Common myeloid progenitor, CD34-positive (primary cell): ENCODE data around the gene ARMH3.

Experiments used
- CTCF ChIA-PET: fragments of 350-600 bp; sonication (Branson Sonifier 250); formaldehyde crosslinking; loops from one replicate; lab custom pipeline; 2021; ENCODE audit warnings: antibody characterized with exemption; lab: Charles Lee
- POLR2A ChIA-PET: fragments of 350-600 bp; sonication (Branson Sonifier 250); formaldehyde crosslinking; loops from one replicate; lab custom pipeline; 2021; ENCODE audit warnings: antibody characterized with exemption; lab: Charles Lee
- DNase-seq, 3 donors: peaks; one replicate each; pipeline versions ENCODE4 v3.0.0 to v3.0.0-alpha.2; 2013
- H3K27ac ChIP-seq, 2 experiments: 1 replicate in 1 of 2; 2 replicates in 1 of 2; pipeline ENCODE4 v1.7.0; 2013; ENCODE audit warnings: inconsistent platforms in 2 of 2, low read length in 2 of 2, mild to moderate bottlenecking in 2 of 2, low read depth in 1 of 2, moderate library complexity in 1 of 2; ENCODE audit not compliant: severe bottlenecking in 2 of 2, insufficient read depth in 1 of 2, poor library complexity in 1 of 2
- H3K27me3 ChIP-seq, 5 experiments: replicated peaks in 2 of 5; 1 replicate in 3 of 5; 2 replicates in 2 of 5; pipeline versions ENCODE4 v1.6.1 to v1.7.0; 2013; ENCODE audit warnings: low read length in 4 of 5, mild to moderate bottlenecking in 2 of 5, moderate library complexity in 2 of 5, inconsistent platforms in 1 of 5; ENCODE audit not compliant: insufficient read depth in 5 of 5, control insufficient read depth in 4 of 5
- H3K36me3 ChIP-seq, 4 experiments: 1 replicate in 2 of 4; 2 replicates in 2 of 4; pipeline versions ENCODE4 v1.6.1 to v1.7.0; 2013; ENCODE audit warnings: low read length in 3 of 4, control low read depth in 1 of 4, mild to moderate bottlenecking in 1 of 4; ENCODE audit not compliant: control insufficient read depth in 4 of 4, insufficient read depth in 4 of 4
- H3K4me1 ChIP-seq, 4 experiments: 1 replicate in 3 of 4; 2 replicates in 1 of 4; pipeline versions ENCODE4 v1.6.1 to v1.7.1; 2013; ENCODE audit warnings: low read length in 3 of 4, mild to moderate bottlenecking in 3 of 4, control low read depth in 1 of 4, inconsistent platforms in 1 of 4, moderate library complexity in 1 of 4; ENCODE audit not compliant: control insufficient read depth in 4 of 4, insufficient read depth in 4 of 4; ENCODE audit errors: control extremely low read depth in 1 of 4
- H3K4me3 ChIP-seq, 7 experiments: 1 replicate in 4 of 7; 2 replicates in 3 of 7; pipeline versions ENCODE4 v1.5.1 to v1.7.0; 2013; ENCODE audit warnings: mild to moderate bottlenecking in 7 of 7, low read length in 6 of 7, moderate library complexity in 6 of 7, inconsistent platforms in 2 of 7, low read depth in 2 of 7, control low read depth in 1 of 7; ENCODE audit not compliant: insufficient read depth in 4 of 7, control insufficient read depth in 1 of 7; ENCODE audit errors: extremely low read depth in 1 of 7
- H3K9me3 ChIP-seq, 5 experiments: 1 replicate in 4 of 5; 2 replicates in 1 of 5; pipeline versions ENCODE4 v1.6.1 to v1.7.1; 2013; ENCODE audit warnings: low read length in 4 of 5, mild to moderate bottlenecking in 2 of 5, inconsistent platforms in 1 of 5, low read depth in 1 of 5, moderate library complexity in 1 of 5; ENCODE audit not compliant: control insufficient read depth in 4 of 5, insufficient read depth in 2 of 5; ENCODE audit errors: control extremely low read depth in 1 of 5
- WGBS: methylation state at CpG from one replicate; pipeline ENCODE4 v1.1.5; 2013; ENCODE audit not compliant: insufficient coverage; 5-methylcytosine and 5-hydroxymethylcytosine counted together

The ARMH3 gene

DNA sequence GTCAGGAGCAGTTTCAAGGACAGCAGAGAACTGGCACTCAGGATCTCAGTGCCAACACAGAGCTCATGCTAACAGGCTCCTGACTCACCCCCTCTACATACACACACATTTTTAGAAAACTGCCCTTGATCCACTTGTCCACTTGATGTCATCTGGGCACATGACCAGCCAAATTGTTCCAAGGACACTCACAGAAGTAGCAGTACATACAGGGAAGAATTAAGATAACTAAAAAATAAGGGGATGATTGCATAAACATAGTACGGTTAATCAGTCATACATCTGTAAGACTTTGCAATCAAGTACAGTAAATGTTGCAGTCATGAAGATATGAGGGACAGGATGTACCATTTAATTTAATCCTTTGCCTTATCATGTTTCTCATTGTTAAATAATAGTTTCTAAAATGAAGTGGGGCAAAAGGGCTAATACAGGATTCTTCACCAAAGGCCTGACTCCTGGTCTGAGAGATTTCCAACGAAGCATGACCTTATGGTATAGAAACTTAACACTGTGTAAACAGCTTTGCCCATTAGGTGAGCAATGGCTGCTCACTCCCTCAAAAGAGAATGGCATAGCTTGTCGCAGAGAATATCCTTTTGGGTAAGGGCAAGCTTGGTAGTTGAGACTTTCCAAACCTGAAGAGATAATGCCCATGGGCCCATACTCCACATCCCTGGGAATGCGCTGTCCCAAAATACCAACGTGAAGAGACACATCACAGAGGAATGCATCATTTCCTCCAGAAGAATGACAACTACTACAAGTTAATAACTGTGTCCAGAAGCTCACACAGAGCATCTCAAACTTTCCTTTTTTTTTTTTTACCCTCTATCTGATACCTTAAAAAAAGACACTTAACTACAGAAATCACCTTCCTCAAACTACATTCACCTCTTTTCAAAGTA, 94.1 kb downstream of the ARMH3 start:
- Histone ChIP-seq H3K27ac (no peak overlapping the region), H3K9me3 (no peaks in the 10 kb centered on the region), H3K4me1 (no peaks in the 10 kb centered on the region), H3K27me3 (no peaks in the 10 kb centered on the region), H3K36me3 (peaks cover 0 to 28% (median 7%) of the 10 kb centered on the region in 4 experiments), H3K4me3 (no peak overlapping the region)
- ChIA-PET CTCF (interaction anchor here (0.5 to 1.2 kb wide), 2 partner anchors 67 to 121 kb away, joined by 3 to 4 read pairs; no protein-coding TSS in a partner anchor), POLR2A (interaction anchor here (0.6 kb wide), 1 partner anchor 110 kb away, joined by 3 read pairs; no protein-coding TSS in a partner anchor)
- DNase-seq = no peak
- WGBS = 100% methylated on average over 4 of the region's 5 CpGs

DNA sequence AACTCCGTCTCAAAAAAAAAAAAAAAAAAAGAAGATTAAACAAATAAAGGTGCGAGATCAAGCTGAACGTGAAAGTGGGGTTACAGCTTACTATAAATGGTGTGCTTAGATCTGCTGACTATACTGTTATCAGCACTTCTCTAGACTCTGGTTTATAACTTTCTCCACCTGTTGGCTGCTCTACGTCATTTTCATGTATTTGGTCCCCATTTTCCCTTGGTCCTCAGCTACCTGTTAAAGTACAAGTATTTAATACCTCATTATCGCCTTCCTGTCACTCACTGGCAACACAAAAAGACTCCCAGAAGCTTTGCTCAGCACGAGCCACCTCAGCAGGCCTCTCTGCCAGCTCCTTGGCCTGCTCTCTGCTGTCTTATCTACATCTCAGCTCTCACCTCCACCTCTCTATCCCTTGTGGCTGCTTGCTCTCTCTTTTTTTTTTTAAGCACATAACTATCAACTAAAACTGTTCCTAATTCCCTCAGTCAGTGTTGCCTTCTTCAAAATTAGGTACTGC, 95.0 kb downstream of the ARMH3 start:
- Histone ChIP-seq H3K27ac (no peak overlapping the region), H3K9me3 (no peaks in the 10 kb centered on the region), H3K27me3 (no peaks in the 10 kb centered on the region), H3K4me1 (no peaks in the 10 kb centered on the region), H3K36me3 (peaks cover 0 to 23% (median 9%) of the 10 kb centered on the region in 4 experiments), H3K4me3 (no peak overlapping the region)
- CTCF ChIA-PET = interaction anchor here (1.0 to 1.4 kb wide), 5 partner anchors 8 to 120 kb away, joined by 3 to 5 read pairs (median 4); no protein-coding TSS in a partner anchor
- POLR2A ChIA-PET = no interaction called here
- 100% methylated on average over 3 of the region's 6 CpGs for WGBS
- no peak for DNase-seq

DNA sequence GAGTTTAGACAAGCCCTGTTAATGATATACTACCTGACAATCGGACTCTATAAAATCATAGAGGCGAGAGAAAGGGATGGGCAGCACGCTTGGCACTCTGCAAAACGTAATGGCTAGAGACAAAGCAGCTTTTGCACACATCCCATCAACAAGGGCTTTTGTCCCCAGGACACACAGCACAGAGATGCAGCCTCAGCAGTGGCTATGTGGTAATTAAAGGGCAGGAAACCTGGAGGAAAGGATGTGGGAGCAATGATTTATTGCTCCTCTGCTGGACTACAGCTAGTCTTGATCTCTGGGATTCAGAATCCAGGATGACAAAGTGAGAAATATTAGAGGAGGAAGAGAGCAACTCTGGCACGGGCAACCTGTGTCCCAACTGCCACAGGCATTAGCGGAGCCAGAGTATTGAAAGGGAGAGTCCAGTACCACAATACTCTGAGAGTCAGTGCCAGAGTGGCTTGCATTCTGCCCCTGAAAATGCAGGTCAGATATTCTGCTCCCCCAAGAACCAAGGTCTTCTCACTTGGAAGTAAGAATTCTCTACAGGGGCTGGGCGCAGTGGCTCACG, 96.5 kb downstream of the ARMH3 start:
- Histone ChIP-seq H3K27ac (no peak overlapping the region), H3K9me3 (no peaks in the 10 kb centered on the region), H3K4me3 (no peak overlapping the region), H3K27me3 (no peaks in the 10 kb centered on the region), H3K4me1 (no peaks in the 10 kb centered on the region), H3K36me3 (peaks cover 0 to 27% (median 16%) of the 10 kb centered on the region in 4 experiments)
- ChIA-PET POLR2A (no interaction called here), CTCF (interaction anchor here (1.4 kb wide), 1 partner anchor 70 kb away, joined by 5 read pairs; no protein-coding TSS in a partner anchor)
- 94% methylated on average over 7 of the region's 8 CpGs for WGBS
- DNase-seq = no peak

DNA sequence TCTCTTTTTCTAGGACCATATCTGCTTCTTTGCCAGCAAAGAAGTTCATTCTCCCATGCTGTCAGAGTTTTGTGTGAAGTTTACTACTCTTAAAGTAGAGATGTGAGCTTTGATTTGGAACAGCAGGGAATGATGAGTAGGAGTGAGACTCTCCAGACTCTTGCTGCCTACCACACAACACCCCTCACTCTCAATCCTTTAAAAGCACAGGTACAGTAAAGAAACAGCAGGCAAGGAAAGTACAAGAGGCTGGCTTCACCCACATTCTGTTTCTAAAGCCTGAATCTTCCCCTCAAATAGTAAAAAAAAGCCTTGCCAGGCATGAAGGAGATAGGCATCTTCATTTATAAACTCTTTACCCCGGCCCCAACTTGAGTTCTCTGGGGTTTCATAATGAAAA, 97.3 kb downstream of the ARMH3 start:
- CTCF ChIA-PET = no interaction called here
- Histone ChIP-seq H3K36me3 (peaks cover under 1 to 32% (median 21%) of the 10 kb centered on the region in 4 experiments), H3K4me3 (no peak overlapping the region), H3K9me3 (no peaks in the 10 kb centered on the region), H3K27me3 (no peaks in the 10 kb centered on the region), H3K27ac (no peak overlapping the region), H3K4me1 (no peaks in the 10 kb centered on the region)
- POLR2A ChIA-PET = no interaction called here
- WGBS = no CpG with 5 or more reads among the region's 1 CpG
- no peak for DNase-seq

DNA sequence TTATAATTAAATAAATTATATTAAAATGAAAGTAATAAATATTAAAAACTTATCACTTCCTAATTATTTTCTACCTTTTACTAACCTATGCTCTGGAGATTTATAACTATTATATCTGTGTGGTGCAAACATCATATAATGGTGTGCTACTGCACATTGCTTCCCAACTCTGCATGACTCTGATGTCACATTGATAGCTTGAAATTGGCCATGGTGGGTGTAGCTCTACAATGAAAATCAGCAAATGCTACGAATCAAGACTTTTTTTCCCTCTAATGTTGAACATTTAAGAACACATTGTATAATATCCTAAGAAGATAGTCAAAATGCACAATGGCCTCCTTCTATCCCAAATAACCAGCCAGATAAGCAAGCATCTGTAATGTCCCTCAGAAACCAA, 99.1 kb downstream of the ARMH3 start:
- H3K27ac ChIP-seq = no peak overlapping the region
- ChIA-PET POLR2A (no interaction called here), CTCF (interaction anchor here (0.6 to 1.7 kb wide), 3 partner anchors 15 to 1018 kb away, joined by 3 to 4 read pairs (median 3); no protein-coding TSS in a partner anchor)
- H3K9me3 ChIP-seq = no peaks in the 10 kb centered on the region
- no peak for DNase-seq
- no peaks in the 10 kb centered on the region for H3K27me3 ChIP-seq
- no CpG with 5 or more reads among the region's 1 CpG for WGBS
- no peak overlapping the region for H3K4me3 ChIP-seq
- no peaks in the 10 kb centered on the region for H3K4me1 ChIP-seq
- peaks cover 6 to 41% (median 24%) of the 10 kb centered on the region in 4 experiments for H3K36me3 ChIP-seq

DNA sequence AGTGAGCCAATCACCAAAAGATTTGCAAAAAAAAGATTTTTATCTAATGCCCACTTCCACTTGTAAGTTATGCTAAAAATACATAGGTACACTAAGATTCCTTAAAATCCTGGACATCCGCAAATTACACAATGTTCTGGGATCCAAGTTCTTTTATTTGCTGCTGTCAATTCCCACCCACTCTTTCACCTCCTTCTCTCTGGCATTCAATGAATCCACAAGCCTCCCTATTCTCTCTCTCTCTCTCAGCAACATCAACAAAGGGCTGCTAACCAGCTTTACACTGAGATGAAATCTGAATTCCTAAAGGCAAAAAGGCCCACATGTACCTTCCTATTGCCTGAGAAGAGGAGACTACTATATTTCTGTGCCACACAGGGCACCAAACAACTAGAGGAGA, 99.9 kb downstream of the ARMH3 start:
- 100% methylated on average over 1 of the region's 1 CpG for WGBS
- H3K9me3 ChIP-seq = peaks cover 0 to 3% (median 2%) of the 10 kb centered on the region in 5 experiments
- no peak overlapping the region for H3K4me3 ChIP-seq
- no peaks in the 10 kb centered on the region for H3K4me1 ChIP-seq
- ChIA-PET POLR2A (no interaction called here), CTCF (interaction anchor here (0.9 to 1.7 kb wide), 3 partner anchors 14 to 30 kb away, joined by 3 to 4 read pairs (median 3); no protein-coding TSS in a partner anchor)
- H3K27ac ChIP-seq = no peak overlapping the region
- DNase-seq = no peak
- no peaks in the 10 kb centered on the region for H3K27me3 ChIP-seq
- H3K36me3 ChIP-seq = peaks cover 6 to 42% (median 23%) of the 10 kb centered on the region in 4 experiments
